Measurements from ENCODE around the gene FXYD3.

GRCh38 chr19:35074426-35075201 lies 41.0 kb upstream of the FXYD3 start:
- no peak for TF ChIP-seq CTCF (IDR thresholded peaks at IDR 0.05)
- no peak for TF ChIP-seq POLR2A (IDR thresholded peaks at IDR 0.05)
